Stimulated activated CD8-positive, alpha-beta memory T cell treated with anti-CD3 and anti-CD28 coated beads, Interleukin-4, amount 100 ng/mL, for 4 hours (primary cell): ENCODE measurements around the gene TMEM203.
"Not testable (repeated sequence)": the region's sequence is repeated elsewhere in the genome, so short reads cannot be mapped to it uniquely, and the experiment has no call there.

ENCODE experiments used
- DNase-seq, 2 donors: peaks; one replicate each; pipeline ENCODE4 v3.0.0-alpha.2; 2020; ENCODE audit warnings: low read depth in 2 of 2, low spot score in 1 of 2

The TMEM203 gene

DNA sequence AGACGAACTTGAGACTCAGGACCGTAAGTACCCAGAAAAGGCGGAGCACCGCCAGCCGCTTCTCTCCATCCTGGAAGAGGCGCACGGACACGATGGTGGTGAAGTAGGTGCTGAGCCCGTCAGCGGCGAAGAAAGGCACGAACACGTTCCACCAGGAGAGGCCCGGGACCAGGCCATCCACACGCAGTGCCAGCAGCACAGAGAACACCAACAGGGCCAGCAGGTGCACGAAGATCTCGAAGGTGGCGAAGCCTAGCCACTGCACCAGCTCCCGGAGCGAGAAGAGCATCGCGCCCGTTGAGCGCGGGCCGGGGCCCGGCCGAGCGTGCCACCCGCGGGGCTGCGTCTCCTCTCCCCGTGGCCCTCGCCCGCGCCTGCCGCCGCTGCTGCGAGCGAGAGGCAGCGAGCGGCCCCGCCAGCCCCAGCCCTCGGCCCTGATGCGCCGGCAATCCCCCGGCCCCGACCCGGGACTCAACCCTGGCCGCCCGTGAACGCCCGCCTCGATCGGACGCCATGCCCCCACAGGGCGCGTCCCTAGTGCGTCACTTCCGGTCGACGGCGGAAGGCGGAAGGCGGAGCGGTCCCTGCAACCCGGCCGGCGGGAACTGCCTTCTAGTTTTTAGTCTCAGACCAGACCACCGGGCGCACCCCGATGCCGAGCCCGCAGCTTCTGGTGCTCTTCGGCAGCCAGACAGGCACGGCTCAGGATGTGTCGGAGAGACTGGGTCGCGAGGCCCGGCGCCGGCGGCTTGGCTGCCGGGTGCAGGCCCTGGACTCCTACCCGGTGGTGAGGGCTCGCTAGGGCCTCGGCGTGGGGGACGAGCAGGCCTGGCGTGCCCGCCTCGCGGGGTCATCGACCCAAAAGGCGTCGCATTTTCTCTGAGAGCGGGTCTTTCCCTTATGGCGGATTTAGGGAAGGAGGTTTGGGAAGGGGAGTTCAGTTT is at the start of gene TMEM203, which contains the start of gene NDOR1:
Gene TMEM203 (minus strand): TSS at position 523 of the 944 bp plus-strand sequence. CDS start 234 bp downstream, at position 289.
Gene NDOR1 (plus strand): TSS at position 575 of the 944 bp plus-strand sequence. CDS start 78 bp downstream, at position 653.
- DNase-seq, result peak; percentile 85 to 89

DNA sequence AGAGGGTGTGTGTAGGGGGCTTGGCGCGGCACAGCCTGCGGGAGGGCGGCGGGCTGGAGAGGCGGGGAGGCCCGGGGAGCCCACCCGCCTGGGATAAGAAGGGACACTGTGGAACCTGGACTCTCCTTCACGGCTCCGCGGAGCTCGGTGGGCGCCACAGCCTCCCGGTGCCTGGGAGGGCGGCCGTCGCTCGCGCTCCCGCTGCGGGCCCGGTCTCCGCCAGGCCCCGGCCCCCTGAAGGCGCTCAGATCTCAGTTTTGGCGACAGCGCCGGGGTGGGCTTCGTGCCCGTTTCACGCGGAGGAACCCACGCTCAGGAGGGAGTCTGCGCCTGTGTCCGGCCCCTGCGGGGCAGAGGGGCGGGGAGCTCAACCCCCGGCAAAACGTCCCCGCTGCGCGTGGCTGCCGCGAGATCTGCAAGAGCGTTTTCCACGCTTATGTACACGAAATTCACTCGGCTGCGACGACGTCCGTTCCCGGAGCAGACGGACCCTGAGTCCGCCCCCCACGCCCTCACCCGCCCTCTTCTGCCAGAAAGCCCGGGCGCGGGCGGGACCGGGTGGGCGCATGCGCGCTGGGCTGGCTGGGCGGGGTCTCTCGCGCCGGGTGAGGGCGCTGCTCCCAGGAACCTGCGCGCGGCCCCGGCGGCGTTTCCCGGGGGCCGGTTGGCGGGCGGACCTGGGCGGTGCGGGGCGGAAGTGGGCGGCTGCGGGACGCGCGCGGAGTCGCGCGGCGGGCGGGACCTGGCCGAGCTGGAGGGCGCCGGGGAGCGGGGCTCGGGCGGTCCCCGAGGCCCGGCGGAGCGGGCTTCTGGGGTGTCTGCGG is 49.4 kb upstream of the TMEM203 start, which contains the start of gene NELFB:
Gene NELFB (plus strand): TSS at position 704 of the 824 bp plus-strand sequence.
- DNase-seq, result peak; percentile 90 to 91

- no peak for DNase-seq
Observed at GRCh38 chr9:137253717-137254623, 48.5 kb upstream of the TMEM203 start.

DNA sequence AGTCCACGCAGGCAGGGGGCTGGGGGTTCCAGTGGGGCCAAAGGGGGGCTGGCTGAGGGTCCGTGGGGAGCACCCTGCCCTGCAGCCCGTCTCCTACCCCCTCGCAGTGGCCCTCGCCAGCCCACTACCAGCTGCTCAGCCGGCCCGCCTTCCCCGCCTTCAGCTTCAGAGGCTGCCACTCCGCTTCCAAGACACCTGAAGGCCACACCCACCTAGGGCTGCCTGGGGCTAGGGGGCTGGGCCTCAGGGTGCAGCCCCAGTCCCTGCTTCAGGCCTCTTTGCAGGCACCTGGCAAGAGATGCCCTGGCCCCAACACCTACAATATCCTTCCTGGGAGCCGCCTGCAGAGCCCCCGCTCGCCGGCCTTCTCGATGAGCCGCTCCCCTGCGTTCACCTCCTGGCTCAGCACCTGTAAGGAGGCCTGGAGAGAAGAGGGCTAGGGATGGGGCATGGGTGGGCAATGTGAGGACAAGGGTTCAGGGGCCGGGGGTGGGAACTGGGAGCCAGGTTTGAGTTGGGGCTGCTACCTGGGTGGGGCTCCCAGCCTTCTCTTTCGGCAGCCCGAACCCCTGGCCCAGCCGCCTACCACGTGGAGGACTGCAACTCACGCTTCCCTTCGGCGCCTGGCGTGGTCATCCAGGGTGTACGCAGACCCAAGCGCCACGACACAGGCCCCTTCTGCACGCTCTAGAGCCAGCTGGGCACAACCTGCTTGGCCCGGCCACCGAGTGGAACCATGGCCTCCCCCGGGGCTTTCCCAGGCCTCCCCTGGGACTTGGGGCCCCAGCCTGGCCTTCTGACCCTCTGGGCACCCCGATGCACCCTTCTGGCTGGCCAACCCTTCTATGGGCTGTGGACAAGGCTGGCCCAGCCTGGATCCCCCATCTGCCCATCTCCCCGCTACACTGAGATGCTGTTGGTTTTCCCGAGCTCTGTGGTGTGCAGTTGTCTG is 47.4 kb upstream of the TMEM203 start:
- DNase-seq, result no peak

- DNase-seq, result no peak
Observed at GRCh38 chr9:137251490-137252268, 46.2 kb upstream of the TMEM203 start.

DNA sequence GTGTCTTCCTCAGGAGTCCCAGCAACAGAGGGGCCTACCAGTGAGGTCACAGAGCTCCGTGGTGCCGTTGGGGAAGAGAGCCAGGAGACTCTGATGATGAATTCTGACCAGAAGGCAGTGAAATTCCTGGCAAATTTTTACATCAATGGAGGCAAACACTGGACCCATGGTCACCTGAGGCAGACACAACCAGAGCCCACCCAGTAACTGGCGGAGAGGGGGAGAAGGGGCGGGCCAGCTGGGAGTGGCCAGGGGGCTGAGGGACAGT is 45.7 kb upstream of the TMEM203 start, which contains the start of gene STPG3:
Gene STPG3 (plus strand): TSS at position 93 of the 268 bp plus-strand sequence. CDS start 1 bp downstream, at position 94.
- no peak for DNase-seq

DNA sequence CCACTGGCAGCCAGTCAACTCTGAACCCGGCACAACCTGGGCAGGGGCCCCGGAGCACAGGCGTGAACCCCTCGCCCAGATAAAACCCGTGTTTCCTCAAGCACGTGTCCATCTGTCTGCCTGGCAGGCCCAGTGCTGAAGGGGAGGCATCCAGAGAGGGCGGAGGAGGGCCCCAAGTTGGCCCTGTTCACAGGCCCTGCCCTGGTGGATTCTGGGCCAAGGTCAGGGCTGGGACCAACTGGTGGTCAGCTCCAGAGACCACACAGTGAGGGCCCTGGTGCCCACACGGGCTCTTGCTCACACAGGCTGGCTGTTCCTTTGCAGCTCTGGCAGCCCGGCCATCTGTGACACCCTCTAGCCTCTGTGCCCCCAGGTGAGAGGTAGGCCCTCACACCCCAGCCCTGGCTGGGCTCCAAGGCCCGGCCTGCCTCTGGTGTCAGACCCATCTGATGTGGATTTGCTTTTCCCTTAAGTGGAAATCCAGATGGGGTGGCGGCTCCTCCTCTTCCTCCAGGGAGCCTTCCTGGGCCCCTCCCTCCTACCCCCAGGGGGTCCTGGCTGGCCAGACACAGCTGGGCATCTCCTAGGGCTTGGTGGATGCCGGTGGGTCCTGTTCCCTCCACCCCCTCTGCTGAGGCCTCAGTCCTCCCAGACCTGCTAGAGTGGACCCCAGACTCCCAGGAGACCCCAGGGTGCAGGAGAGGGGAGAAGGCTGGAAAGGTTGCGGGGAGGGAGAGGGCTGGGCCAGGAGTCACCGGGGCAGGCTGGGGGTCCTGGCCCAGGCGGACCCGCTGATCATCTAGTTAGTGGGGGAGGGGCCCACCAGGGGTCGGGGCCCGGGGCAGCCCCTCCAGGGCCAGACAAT is 45.1 kb upstream of the TMEM203 start:
- DNase-seq, result no peak

DNA sequence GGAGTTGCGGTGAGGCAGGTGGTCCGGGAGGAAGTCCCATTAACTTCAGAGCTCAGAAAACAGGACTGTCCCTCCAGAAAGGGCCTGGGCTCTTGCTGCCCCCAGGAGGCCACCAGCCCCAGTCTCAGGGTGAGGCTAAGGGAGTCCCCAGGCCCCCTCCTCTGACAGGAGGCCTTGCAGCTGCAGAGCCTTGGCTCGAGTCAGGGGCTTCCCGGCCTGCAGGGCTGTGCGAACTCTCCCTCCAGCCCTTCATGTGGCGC is 42.4 kb upstream of the TMEM203 start:
- DNase-seq, result no peak

- no peak for DNase-seq
Observed at GRCh38 chr9:137247135-137247915, 41.9 kb upstream of the TMEM203 start.

- DNase-seq, result no peak
Observed at GRCh38 chr9:137245450-137246421, 40.3 kb upstream of the TMEM203 start.

DNA sequence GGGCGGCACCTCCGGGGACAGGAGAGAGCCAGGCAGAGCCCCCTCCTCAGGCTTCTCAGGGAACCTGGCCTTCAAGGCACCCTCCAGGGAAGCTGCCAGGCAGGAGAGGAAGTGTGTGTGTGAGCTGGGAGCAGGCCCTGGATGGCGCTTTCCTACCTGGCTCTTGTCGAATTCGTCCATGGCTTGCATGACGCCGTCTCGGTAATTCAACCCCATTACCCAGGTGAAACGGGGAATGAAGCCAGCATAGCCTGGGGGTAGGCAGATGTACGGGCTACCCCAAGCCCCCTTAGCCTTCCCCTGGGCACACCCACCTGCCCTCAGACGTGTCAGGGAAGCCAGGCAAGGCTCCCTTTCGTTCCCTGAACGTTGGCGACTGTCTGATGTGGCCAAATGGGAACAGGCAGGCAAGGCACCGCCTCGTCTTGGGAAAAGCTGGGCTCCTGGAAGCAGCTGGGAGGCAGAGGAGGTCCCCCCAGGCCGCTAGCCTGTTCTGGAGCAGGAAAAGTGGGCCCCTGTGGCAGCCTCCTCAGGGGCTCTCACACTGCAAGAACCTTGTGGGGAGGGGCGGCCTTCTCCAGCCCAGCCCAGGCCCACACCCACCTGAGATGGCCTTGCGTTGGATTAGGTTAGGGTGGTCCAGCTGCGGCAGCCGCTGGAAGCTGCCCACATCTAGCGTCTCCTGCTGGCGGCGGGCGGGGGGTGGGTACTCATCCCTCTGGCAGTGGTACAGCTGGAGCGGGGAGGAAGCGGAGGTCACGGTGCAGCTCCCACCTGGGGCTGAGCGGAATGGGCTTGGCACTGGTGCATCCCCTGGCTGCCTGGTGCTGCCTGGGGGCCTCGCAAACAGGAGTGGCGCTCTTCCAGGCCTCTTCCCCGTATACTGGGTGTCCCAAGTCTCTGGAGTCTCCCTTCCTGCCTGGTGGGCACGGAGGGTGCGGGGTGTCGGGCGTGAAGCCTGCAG is 39.3 kb upstream of the TMEM203 start:
- no peak for DNase-seq

DNA sequence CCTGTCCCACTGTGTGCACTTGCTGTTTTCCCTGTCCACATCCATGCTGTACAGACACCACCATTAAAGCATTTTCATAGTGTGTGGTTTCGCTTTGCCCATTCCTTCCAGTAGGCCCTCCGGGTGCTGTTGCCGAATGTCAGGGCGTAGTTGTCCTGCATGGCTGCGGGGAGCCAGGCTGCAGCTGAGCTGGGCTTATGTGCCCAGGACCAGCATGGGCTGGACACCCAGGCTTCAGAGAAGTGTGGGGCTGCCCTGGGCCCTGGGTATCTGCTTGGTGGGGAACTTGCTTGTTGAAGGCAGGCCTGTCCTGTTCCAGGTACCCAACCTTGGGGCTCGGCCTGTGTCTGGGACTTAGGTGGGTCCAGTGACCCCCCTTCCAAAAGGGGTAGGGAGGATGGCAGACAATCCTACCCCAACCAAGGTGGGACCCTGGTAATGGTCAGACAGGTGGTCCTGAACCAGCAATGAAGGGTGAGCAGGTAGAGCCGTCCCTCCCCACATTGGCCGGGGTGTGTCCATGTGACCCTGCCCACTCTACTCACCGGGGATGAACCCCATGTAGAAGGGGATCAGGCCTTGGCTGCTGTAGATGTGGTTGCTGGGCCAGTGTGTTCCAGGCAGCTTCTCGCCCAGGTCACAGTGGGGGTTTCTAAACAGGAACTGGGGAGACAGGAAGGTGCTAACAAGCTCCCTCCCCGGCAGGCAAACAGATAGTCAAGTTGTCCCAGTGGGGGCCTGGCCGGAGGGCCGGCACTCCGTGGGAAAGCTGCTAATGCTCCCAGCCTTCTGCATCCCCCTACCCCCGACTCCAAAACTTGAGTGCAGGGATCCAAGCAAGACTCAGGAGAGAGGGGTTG is 38.4 kb upstream of the TMEM203 start:
- DNase-seq, result no peak

DNA sequence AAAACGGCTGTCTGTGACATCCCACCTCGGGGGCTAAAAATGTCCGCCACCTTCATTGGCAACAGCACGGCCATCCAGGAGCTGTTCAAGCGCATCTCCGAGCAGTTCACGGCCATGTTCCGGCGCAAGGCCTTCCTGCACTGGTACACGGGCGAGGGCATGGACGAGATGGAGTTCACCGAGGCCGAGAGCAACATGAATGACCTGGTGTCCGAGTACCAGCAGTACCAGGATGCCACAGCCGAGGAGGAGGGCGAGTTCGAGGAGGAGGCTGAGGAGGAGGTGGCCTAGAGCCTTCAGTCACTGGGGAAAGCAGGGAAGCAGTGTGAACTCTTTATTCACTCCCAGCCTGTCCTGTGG is 37.8 kb upstream of the TMEM203 start:
- not testable (repeated sequence) for DNase-seq
